GM12801 (cell line): ENCODE results near the gene MCHR2.

Source experiments
- TF ChIP-seq, protein P1 (sequence below): IDR thresholded peaks from one replicate; pipeline ENCODE4 v1.5.1; 2011; ENCODE audit warnings: control low read depth; ENCODE audit not compliant: insufficient read length; ENCODE audit errors: extremely low read depth

The MCHR2 gene

DNA sequence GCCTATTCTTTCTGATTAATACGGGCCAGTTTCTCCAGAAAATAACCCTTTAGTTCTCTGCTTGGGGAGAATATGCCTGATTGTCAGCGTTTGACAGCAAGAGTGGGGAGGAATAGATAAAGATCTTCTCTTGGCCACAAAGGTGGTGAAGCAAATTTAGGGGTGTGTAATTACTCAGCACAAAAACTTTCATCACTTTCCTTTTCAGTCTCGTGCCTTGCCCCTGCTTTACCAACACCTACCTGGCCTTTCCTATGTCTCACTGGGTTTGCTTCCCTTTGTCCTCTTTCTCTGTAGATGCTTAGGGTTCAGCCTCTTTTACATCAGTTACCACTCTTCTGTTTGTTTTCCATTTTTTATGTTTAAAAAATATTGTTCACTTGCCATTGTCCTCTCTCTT, 99.2 kb downstream of the MCHR2 start:
- TF ChIP-seq, protein P1, sequence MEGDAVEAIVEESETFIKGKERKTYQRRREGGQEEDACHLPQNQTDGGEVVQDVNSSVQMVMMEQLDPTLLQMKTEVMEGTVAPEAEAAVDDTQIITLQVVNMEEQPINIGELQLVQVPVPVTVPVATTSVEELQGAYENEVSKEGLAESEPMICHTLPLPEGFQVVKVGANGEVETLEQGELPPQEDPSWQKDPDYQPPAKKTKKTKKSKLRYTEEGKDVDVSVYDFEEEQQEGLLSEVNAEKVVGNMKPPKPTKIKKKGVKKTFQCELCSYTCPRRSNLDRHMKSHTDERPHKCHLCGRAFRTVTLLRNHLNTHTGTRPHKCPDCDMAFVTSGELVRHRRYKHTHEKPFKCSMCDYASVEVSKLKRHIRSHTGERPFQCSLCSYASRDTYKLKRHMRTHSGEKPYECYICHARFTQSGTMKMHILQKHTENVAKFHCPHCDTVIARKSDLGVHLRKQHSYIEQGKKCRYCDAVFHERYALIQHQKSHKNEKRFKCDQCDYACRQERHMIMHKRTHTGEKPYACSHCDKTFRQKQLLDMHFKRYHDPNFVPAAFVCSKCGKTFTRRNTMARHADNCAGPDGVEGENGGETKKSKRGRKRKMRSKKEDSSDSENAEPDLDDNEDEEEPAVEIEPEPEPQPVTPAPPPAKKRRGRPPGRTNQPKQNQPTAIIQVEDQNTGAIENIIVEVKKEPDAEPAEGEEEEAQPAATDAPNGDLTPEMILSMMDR, result no peak

DNA sequence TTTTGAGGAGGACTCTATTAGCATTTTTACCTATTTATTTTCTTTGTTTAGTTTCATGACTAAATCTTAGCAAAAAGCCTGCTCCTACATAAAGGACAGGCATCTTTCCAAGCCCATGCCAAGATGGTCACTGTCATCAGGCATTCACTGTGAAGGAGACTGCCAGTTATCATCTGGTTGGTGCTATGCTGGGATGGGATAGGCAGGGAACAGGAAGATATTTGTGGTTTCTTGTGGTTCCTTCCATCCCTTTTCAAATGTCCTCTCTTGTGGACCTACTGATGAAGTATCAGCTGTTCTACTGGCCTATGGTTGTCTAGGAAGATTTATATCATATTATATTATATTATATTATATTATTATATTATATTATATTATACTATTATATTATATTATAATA, 107.0 kb downstream of the MCHR2 start:
- TF ChIP-seq, protein P1, result no peak

DNA sequence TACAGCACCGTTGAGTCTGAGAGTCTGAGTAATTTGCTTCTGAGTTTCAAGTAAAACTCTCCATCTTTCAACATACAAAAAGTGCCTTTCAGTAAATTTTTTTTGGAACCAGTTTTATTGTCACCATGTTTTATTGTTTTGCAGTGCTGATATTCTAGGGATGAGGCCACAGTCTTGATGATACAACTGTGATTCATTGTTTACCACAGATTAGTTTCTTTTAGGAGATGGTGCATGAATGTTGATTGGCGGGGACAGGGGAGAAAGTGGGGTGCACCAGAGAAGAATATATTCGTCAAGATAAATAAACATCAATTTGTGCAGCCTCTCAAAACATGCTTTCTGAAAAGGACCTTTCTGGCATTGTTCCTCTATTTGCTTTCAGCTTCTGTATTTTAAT, 109.0 kb downstream of the MCHR2 start:
- TF ChIP-seq, protein P1, result no peak

GRCh38 chr6:99882128-99882702, 111.8 kb downstream of the MCHR2 start:
- TF ChIP-seq, protein P1, result no peak

- TF ChIP-seq, protein P1, result no peak
These were observed 114.6 kb downstream of the MCHR2 start for GRCh38 chr6:99879431-99879830.

GRCh38 chr6:99875068-99875467, 119.0 kb downstream of the MCHR2 start:
- TF ChIP-seq, protein P1, result no peak

GRCh38 chr6:99873084-99873483, 120.9 kb downstream of the MCHR2 start:
- TF ChIP-seq, protein P1, result no peak

GRCh38 chr6:99871641-99872040, 122.4 kb downstream of the MCHR2 start:
- TF ChIP-seq, protein P1, result no peak
